HL-60 (cell line): ENCODE measurements around the gene SIMC1. TPM values are rescaled to one million over a fixed set of nuclear protein-coding genes. Genes with fewer than 3 reads are reported as not detected.

Experiments
- DNase-seq, 2 experiments: peaks; one replicate each; pipeline ENCODE4 v3.0.0-alpha.2; 2010 to 2020; ENCODE audit warnings: low read depth in 1 of 2, low spot score in 1 of 2
- H3K27ac ChIP-seq: fragments of 250-450 bp; sonication (Bioruptor Pico); replicated peaks from 2 replicates; pipeline ENCODE4 v1.5.1; 2020; ENCODE audit warnings: mild to moderate bottlenecking, moderate library complexity
- H3K27me3 ChIP-seq: fragments of 250-450 bp; sonication (Bioruptor Pico); 2 replicates; pipeline ENCODE4 v1.5.1; 2021; ENCODE audit warnings: mild to moderate bottlenecking, moderate library complexity; ENCODE audit not compliant: insufficient read depth, poor library complexity, severe bottlenecking
- H3K4me3 ChIP-seq: replicated peaks from 2 replicates; pipeline ENCODE4 v1.5.1; 2011; ENCODE audit warnings: mild to moderate bottlenecking, control low read depth, low read length; ENCODE audit not compliant: insufficient read depth
- CTCF ChIP-seq: IDR thresholded peaks from one replicate; pipeline ENCODE4 v1.5.1; 2011; ENCODE audit warnings: low read length, control low read depth, inconsistent platforms; ENCODE audit not compliant: insufficient read depth
- GABPA ChIP-seq: IDR thresholded peaks from 2 replicates; pipeline ENCODE4 v1.6.1; 2012; ENCODE audit warnings: low read depth
- POLR2AphosphoS5 ChIP-seq: IDR thresholded peaks from 2 replicates; pipeline ENCODE4 v1.6.1; 2012; ENCODE audit warnings: low read depth
- REST ChIP-seq: IDR thresholded peaks from 2 replicates; pipeline ENCODE4 v1.6.1; 2012; ENCODE audit warnings: low read depth; ENCODE audit not compliant: insufficient replicate concordance
- SPI1 ChIP-seq: IDR thresholded peaks from 2 replicates; pipeline ENCODE4 v1.6.1; 2012; ENCODE audit warnings: low read depth, mild to moderate bottlenecking, borderline replicate concordance
- microRNA-seq: library from miRNA; unstranded; fragments of <30 nt; microRNA quantifications from one replicate; pipeline ENCODE4, GENCODE V29; 2018

SIMC1 gene

GRCh38 chr5:176394096-176394495, 155.9 kb downstream of the SIMC1 start:
- Histone ChIP-seq H3K27ac (no peak overlapping the region), H3K27me3 (no peaks in the 10 kb centered on the region), H3K4me3 (no peak overlapping the region)
- DNase-seq = no peak
- TF ChIP-seq GABPA (no peak), POLR2AphosphoS5 (no peak), REST (no peak), CTCF (no peak), SPI1 (no peak)

- no peak for DNase-seq
- Histone ChIP-seq H3K4me3 (no peak overlapping the region), H3K27me3 (no peaks in the 10 kb centered on the region), H3K27ac (no peak overlapping the region)
- TF ChIP-seq GABPA = no peak
- TF ChIP-seq POLR2AphosphoS5 = no peak
- TF ChIP-seq REST = no peak
- TF ChIP-seq CTCF = no peak
- TF ChIP-seq SPI1 = no peak
Measured at GRCh38 chr5:176394881-176395675, 156.9 kb downstream of the SIMC1 start.

Small RNA genes within 50 kb of the gene (microRNA-seq; reads per million reads assigned to microRNA genes)
- not detected for gene MIR1271
